HUES48 (cell line): ENCODE data around the gene FOXI2.
A peak's percentile ranks its signal among the peaks of the same experiment; 100 is the strongest.

ENCODE experiments used
- H3K27ac ChIP-seq: one replicate; pipeline ENCODE4 v1.7.0; 2013; ENCODE audit warnings: low read depth, low read length, inconsistent platforms
- H3K27me3 ChIP-seq: 2 replicates; pipeline ENCODE4 v1.6.1; 2013; ENCODE audit warnings: mild to moderate bottlenecking, low read length; ENCODE audit not compliant: control insufficient read depth, insufficient read depth
- H3K36me3 ChIP-seq: 2 replicates; pipeline ENCODE4 v1.6.1; 2013; ENCODE audit warnings: low read length; ENCODE audit not compliant: control insufficient read depth, insufficient read depth
- H3K4me1 ChIP-seq: 2 replicates; pipeline ENCODE4 v1.6.1; 2013; ENCODE audit warnings: mild to moderate bottlenecking, low read length; ENCODE audit not compliant: control insufficient read depth, insufficient read depth
- H3K4me3 ChIP-seq: 2 replicates; pipeline ENCODE4 v1.5.1; 2013; ENCODE audit warnings: mild to moderate bottlenecking, low read depth, low read length
- H3K9ac ChIP-seq: 2 replicates; pipeline ENCODE4 v1.6.1; 2013; ENCODE audit warnings: mild to moderate bottlenecking, low read depth, low read length, moderate library complexity
- H3K9me3 ChIP-seq: 2 replicates; pipeline ENCODE4 v1.6.1; 2013; ENCODE audit warnings: low read length; ENCODE audit not compliant: control insufficient read depth, insufficient read depth

The FOXI2 gene

GRCh38 chr10:127744956-127745355, 8.0 kb downstream of the FOXI2 start:
- Histone ChIP-seq H3K27me3 (peaks cover 3% of the 10 kb centered on the region; the same call in 1 of the 2 replicates), H3K4me1 (no peaks in the 10 kb centered on the region), H3K27ac (no peak overlapping the region), H3K4me3 (no peak overlapping the region), H3K36me3 (no peaks in the 10 kb centered on the region), H3K9me3 (peaks cover 3% of the 10 kb centered on the region; the same call in 1 of the 2 replicates), H3K9ac (no peak overlapping the region)

GRCh38 chr10:127745861-127746260, 8.9 kb downstream of the FOXI2 start:
- Histone ChIP-seq H3K9ac (no peak overlapping the region), H3K36me3 (no peaks in the 10 kb centered on the region), H3K4me1 (no peaks in the 10 kb centered on the region), H3K27me3 (no peaks in the 10 kb centered on the region; the same call in 1 of the 2 replicates), H3K9me3 (peaks cover 3% of the 10 kb centered on the region; the same call in 1 of the 2 replicates), H3K27ac (no peak overlapping the region), H3K4me3 (no peak overlapping the region)

GRCh38 chr10:127755753-127756152, 18.8 kb downstream of the FOXI2 start:
- Histone ChIP-seq H3K4me3 (no peak overlapping the region), H3K27ac (no peak overlapping the region), H3K4me1 (no peaks in the 10 kb centered on the region), H3K9me3 (no peaks in the 10 kb centered on the region), H3K36me3 (no peaks in the 10 kb centered on the region), H3K9ac (no peak overlapping the region), H3K27me3 (no peaks in the 10 kb centered on the region)

GRCh38 chr10:127756264-127756663, 19.3 kb downstream of the FOXI2 start:
- Histone ChIP-seq H3K27ac (no peak overlapping the region), H3K36me3 (no peaks in the 10 kb centered on the region), H3K4me1 (no peaks in the 10 kb centered on the region), H3K9me3 (no peaks in the 10 kb centered on the region), H3K4me3 (no peak overlapping the region), H3K27me3 (no peaks in the 10 kb centered on the region), H3K9ac (no peak overlapping the region)

GRCh38 chr10:127757033-127757432, 20.0 kb downstream of the FOXI2 start:
- no peak overlapping the region for H3K27ac ChIP-seq
- H3K4me1 ChIP-seq = 0 out of 2 replicates have a peak, but pooled peaks cover 5% of the 10 kb centered on the region
- no peaks in the 10 kb centered on the region for H3K36me3 ChIP-seq
- no peaks in the 10 kb centered on the region for H3K27me3 ChIP-seq
- H3K9ac ChIP-seq = no peak overlapping the region
- no peaks in the 10 kb centered on the region for H3K9me3 ChIP-seq
- H3K4me3 ChIP-seq = no peak overlapping the region

GRCh38 chr10:127759276-127759675, 22.3 kb downstream of the FOXI2 start:
- Histone ChIP-seq H3K4me3 (no peak overlapping the region), H3K27me3 (no peaks in the 10 kb centered on the region), H3K9ac (no peak overlapping the region), H3K9me3 (no peaks in the 10 kb centered on the region), H3K36me3 (no peaks in the 10 kb centered on the region), H3K4me1 (0 out of 2 replicates have a peak, but pooled peaks cover 18% of the 10 kb centered on the region), H3K27ac (no peak overlapping the region)

- no peak overlapping the region for H3K4me3 ChIP-seq
- H3K27me3 ChIP-seq = no peaks in the 10 kb centered on the region
- no peak overlapping the region for H3K9ac ChIP-seq
- no peaks in the 10 kb centered on the region; the same call in 1 of the 2 replicates for H3K9me3 ChIP-seq
- H3K4me1 ChIP-seq = 0 out of 2 replicates have a peak, but pooled peaks cover 18% of the 10 kb centered on the region
- peak overlapping the region; percentile 79 for H3K27ac ChIP-seq
- H3K36me3 ChIP-seq = no peaks in the 10 kb centered on the region
Observed at GRCh38 chr10:127762925-127763324, 25.9 kb downstream of the FOXI2 start.

- Histone ChIP-seq H3K4me3 (no peak overlapping the region), H3K36me3 (no peaks in the 10 kb centered on the region), H3K4me1 (no peaks in the 10 kb centered on the region), H3K9ac (no peak overlapping the region), H3K27ac (no peak overlapping the region), H3K9me3 (0 out of 2 replicates have a peak, but pooled peaks cover 2% of the 10 kb centered on the region), H3K27me3 (no peaks in the 10 kb centered on the region)
Observed at GRCh38 chr10:127774766-127775559, 38.0 kb downstream of the FOXI2 start.

GRCh38 chr10:127776816-127777215, 39.8 kb downstream of the FOXI2 start:
- Histone ChIP-seq H3K27me3 (no peaks in the 10 kb centered on the region), H3K4me3 (no peak overlapping the region), H3K9ac (no peak overlapping the region), H3K9me3 (no peaks in the 10 kb centered on the region), H3K36me3 (no peaks in the 10 kb centered on the region), H3K4me1 (no peaks in the 10 kb centered on the region), H3K27ac (no peak overlapping the region)

GRCh38 chr10:127781412-127781811, 44.4 kb downstream of the FOXI2 start:
- no peak overlapping the region for H3K9ac ChIP-seq

GRCh38 chr10:127787873-127788272, 50.9 kb downstream of the FOXI2 start:
- Histone ChIP-seq H3K36me3 (no peaks in the 10 kb centered on the region), H3K4me1 (no peaks in the 10 kb centered on the region; the same call in 1 of the 2 replicates), H3K27ac (no peak overlapping the region), H3K9ac (no peak overlapping the region), H3K9me3 (no peaks in the 10 kb centered on the region), H3K27me3 (no peaks in the 10 kb centered on the region), H3K4me3 (no peak overlapping the region)

More at GRCh38 chr10:127781412-127781811, 44.4 kb downstream of the FOXI2 start:
- H3K27ac ChIP-seq = no peak overlapping the region
- H3K9me3 ChIP-seq = no peaks in the 10 kb centered on the region
- H3K36me3 ChIP-seq = no peaks in the 10 kb centered on the region
- no peaks in the 10 kb centered on the region for H3K27me3 ChIP-seq
- no peak overlapping the region for H3K4me3 ChIP-seq
- no peaks in the 10 kb centered on the region for H3K4me1 ChIP-seq
